HG03159 (cell line): ENCODE measurements around the gene NCSTN.
A peak's percentile ranks its signal among the peaks of the same experiment; 100 is the strongest.
"Not testable (repeated sequence)": the region's sequence is repeated elsewhere in the genome, so short reads cannot be mapped to it uniquely, and the experiment has no call there.

Source experiments
- ATAC-seq: cut with Tn5 transposase; IDR thresholded peaks from one replicate; pipeline ENCODE4 v1.9.1; 2021; ENCODE audit warnings: mild to moderate bottlenecking, moderate library complexity; ENCODE audit not compliant: unreplicated experiment

The NCSTN gene

DNA sequence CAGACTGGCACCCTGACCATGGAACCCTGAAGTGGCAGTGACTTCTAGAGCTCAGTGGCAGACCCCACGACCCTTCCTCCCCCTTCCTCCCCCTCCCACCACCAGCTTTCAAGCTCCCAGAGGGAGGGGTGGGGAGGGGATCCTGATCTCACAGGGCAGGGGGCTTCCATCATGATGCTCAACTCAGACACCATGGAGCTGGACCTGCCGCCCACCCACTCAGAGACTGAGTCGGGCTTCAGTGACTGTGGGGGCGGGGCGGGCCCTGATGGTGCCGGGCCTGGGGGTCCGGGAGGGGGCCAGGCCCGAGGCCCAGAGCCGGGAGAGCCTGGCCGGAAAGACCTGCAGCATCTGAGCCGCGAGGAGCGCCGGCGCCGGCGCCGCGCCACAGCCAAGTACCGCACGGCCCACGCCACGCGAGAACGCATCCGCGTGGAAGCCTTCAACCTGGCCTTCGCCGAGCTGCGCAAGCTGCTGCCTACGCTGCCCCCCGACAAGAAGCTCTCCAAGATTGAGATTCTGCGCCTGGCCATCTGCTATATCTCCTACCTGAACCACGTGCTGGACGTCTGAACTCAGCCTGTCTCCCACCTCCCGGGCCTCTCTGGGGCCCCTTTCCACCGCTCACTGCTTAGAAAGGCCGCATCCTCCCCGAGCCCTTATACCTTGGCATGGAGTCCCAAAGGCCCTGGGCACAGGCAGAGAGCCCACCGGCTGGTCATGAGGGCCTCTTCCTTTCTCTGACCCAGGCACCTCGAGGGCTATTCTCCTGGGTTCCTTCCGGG is 27.6 kb downstream of the NCSTN start:
- no peak for ATAC-seq

DNA sequence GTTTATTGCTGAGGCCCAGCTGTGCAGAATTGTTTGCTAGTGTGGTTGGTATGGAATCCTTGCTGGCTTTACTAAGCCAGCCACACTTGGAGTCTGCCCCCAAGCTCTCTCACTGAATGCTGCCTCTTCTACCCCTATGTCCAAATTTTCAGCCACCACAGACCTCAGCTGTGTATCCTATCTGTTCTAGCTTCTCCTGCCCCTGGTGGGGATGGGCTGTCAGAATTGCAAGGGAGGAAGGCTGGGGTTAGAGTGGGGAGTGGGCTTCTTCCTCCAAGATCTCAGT is 28.1 kb downstream of the NCSTN start:
- no peak for ATAC-seq

DNA sequence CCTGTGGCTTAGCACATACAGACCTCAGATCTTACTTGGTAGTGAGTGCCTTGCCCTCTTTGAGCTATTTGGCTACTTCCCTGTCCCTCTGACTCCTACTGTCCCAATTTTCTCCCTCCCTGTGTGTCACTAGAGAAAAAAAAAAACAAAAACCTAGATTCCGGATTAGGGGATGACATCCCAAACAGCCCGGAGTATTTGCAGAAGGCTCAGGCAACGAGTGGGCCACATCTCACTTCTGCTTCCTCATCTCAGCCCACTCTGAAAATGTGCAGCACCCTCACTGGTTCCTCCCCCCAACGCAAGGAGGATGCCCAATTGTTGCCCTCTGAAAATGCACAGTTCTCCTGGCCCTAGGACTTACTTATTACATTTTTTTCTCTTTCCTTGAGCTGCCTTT is 28.6 kb downstream of the NCSTN start:
- no peak for ATAC-seq

DNA sequence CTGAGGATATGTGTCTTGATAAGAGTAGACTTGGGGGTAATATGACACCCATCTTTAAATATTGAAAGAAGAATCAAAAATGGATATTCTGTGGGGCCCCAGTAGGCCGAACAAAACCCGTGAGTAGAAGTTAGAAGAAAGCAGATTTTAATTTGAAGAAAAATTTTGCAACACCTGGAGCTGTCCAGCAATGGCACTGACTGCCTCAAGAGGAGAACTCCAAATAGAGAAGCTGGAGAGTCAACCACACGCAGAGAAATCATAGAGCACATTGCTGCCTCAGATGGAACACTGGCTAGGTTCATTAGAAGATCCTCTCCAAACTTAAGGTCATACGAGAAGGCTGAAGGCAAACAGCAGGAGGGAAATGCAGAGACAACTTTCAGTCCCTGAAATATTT is 30.5 kb downstream of the NCSTN start:
- no peak for ATAC-seq

DNA sequence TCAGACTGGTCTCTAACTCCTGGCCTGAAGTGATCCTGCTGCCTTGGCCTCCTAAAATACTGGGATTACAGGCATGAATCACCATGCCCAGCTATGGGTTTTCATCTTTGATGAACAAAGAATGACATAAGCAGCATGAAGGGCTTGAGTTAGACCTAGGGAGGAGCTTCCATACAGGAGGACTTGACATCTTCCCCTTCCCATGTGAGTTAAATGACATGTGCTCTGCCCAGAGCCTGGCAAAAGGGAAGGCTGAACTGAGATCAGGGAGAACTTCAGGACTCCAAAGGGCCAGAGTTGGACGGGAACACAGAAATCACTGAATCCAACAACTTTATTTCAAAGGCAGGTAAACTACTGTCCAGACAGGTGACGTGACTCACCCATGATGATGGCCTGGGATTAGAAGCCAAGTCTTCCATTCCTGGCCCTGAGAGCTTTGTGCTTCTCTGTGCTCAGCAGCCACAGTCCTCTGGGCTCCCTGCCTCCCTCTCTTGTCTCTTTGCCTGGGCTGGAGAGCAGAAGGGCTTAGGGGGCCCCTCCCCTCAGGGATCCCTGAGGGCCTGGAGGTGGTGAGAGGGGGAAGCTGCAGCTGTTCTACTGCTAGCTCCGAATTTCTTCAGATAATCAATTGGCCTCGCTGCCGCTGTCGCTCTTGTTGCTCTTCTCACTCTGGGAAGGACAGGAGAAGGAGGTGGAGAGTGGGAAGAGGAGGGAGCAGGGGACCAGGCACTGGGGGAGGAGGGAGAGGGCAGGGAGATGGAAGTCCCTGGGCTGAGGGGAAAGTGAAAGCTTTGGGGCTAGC is 31.3 kb downstream of the NCSTN start:
- no peak for ATAC-seq

DNA sequence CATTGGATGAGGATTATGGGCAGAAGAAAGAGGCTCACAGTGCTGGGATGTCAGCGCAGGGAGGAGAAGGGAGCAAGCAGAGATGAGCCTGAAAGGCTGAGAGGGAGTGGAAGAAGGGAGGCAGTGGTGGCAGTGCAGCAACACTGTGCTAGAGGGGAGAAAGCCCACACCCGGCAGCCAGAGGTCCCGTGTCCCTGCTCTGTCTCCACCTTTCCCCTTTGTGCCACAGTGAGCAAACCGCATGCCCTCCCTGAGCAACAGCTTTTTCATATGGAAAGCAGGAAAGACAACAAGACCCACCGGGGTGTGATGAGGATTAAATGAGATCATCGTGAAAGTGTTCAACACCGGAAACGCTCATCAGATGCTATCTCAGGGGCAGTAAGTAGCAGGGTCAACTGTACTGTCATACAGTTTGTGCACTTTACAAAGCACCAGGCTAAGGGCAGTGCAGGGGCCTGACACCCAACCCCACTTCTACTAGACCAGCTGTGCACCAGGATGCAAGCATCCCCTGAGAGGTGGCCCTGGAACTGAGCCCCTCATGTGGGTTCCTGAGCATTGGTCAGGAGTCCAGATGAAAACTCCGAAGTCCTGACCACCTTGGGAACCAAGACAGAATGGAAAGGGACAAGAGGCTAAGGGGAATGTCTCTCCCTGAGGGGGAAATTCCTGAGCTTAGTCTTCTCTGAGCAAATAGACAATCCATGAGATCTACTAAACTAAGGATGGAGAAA is 32.8 kb downstream of the NCSTN start:
- ATAC-seq = no peak

DNA sequence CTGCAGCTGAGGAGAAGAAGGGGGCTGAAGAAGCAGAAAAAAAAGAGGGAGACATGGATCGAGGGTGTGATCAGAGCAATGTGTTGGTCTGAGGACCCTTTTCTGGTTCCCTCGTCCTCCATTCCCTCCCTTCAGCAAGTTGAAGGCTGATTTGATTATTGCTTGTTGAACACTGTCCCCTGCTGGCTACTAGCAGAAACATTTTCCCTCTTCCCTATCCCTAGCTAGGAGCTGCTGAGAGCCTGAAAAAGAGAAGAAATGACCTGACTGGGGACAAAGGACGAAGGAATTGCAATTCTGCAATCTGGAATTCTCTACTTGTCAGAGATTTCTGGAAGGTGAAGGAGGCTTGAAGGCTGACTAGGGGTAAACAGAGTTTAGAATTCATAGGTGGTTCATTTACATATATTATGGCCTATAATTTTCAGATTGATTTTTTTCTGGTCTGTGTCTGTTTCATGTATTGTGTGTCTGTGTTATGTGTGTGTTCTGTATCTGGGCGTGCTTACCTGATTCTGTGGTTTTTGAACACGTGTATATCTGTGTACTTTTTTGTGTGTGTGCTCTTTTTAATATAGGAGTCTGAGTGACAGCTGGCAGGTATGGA is 33.4 kb downstream of the NCSTN start:
- ATAC-seq = peak; percentile 54

DNA sequence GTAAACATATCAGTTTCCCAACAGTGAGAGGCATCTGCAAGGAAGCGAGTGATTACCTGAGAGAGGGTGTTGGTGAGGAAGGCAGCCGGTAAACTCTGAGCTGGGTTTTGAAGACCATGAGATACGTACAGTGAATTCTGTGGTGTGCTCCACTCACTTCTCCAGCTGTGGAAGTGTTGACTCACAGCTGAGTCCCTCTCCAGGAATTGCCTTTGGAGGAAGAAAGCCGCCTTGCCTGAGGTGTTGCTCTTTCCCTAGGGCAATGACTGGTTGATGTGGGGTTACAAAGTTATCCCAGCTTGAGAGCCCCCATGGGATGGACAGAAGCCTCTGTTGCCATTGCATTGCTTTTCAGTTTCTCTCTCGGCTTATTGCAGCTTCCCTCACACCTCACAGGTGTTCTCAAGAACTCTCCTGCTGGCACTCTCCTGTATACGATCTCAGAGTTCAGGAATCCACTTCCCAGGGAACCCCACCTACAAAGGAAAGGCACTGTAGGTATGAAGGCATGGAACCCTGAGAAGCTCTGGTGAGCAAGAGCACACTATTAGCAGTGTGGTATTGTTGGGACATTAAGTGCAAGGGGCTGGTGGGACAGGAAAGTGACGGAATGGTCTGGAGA is 34.5 kb downstream of the NCSTN start:
- ATAC-seq = no peak

DNA sequence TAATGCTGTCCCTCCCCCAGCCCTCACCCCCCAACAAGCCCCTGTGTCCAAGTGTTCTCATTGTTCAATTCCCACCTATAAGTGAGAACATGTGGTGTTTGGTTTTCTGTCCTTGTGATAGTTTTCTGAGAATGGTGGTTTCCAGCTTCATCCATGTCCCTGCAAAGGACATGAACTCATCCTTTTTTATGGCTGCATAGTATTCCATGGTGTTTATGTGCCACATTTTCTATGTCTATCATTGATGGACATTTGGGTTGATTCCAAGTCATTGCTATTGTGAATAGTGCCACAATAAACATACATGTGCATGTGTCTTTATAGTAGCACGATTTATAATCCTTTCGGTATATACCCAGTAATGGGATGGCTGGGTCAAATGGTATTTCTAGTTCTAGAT is 41.6 kb downstream of the NCSTN start:
- ATAC-seq = not testable (repeated sequence)

DNA sequence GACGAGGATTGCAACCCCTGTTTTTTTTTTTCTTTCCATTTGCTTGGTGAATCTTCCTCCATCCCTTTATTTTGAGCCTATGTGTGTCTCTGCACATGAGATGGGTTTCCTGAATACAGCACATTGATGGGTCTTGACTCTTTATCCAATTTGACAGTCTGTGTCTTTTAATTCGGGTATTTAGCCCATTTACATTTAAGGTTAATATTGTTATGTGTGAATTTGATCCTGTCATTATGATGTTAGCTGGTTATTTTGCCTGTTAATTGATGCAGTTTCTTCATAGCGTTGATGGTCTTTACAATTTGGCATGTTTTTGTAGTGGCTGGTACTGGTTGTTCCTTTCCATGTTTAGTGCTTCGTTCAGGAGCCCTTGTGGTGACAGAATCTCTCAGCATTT is 45.2 kb downstream of the NCSTN start:
- not testable (repeated sequence) for ATAC-seq

DNA sequence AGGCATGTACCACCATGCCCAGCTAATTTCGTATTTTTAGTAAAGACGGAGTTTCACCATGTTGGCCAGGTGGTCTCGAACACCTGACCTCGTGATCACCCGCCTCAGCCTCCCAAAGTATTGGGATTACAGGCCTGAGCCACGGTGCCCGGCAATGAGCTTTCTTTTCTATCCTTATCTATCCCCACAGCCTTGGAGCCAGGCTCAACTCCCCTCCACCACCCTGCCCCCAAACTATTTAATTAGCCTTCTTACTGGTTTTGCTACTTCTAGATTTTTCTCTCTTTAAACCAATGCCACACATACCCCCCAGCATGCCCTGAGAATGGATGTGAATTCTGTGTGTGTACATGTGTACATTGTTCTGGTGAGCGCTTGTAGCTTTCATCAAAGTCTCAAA is 51.5 kb downstream of the NCSTN start:
- ATAC-seq = no peak

DNA sequence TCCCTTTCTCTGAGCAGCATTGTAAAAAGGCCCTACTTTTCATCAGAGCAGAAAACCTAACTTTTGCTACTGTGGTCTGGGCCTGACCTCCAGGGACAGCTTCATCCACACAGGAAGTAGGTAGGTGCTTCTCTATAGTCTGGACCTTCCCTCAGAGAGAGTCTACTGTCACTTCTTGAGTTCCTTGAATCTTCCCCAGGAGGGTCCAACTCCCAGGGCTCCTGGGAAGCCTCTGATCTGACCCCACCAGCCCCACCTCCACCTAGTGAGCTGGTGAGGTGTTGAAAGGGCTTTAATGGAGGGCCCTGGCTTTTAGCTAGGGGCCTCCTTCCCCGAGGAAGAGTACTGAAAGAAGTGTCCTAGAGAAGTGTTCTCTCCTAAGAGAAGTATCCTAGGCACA is 54.5 kb downstream of the NCSTN start:
- no peak for ATAC-seq

DNA sequence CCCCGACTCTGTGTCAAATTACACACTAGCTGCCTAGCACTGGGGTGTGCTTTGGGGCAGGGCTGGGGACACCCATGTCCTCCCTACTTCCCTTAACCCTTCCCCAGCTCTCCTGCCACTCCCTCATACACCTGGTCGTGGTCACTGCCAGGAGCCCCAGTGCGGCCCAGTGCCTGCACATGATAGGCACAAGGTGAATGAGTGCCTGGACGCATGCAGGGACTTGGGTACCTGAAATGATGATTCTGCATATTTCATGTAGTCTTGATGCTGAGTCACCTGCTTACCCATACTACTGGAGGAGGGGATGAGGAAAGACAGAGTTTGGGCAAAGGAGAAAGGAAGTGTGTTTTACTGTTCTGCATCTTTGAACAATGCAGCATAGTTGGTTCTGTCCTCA is 55.6 kb downstream of the NCSTN start:
- ATAC-seq = no peak

DNA sequence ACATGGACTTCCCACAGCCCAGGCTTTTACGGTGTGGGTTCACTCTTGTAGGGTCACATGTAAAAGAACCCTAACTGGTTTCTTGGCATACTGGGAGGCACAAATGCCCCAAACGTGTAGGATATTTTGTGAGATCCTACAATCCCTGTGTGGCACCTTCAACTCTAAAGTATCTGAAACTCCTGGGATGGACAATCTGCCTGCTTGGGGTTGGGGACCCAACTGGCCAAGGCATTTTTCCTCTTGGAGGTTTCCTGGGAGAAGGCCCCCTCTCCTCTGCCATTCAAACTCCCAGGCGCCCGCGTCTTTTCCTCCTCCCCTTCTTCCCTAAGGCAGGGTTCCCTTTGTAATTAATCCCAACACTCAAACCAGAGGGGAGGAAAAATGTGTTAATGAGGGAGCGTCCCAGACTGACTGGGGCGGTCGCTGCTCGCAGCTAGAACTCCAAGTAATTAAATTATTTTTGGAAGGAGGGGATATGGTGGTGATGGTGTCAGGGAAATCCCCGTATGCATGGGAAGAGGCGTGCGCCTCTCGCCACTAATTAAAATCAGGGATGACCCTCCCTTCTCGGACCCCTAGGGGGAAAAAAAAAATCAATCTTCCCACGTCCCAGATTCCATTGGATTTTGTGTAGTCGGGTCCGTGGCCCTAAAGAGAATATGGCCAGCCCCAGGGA is 56.5 kb downstream of the NCSTN start:
- ATAC-seq = no peak

DNA sequence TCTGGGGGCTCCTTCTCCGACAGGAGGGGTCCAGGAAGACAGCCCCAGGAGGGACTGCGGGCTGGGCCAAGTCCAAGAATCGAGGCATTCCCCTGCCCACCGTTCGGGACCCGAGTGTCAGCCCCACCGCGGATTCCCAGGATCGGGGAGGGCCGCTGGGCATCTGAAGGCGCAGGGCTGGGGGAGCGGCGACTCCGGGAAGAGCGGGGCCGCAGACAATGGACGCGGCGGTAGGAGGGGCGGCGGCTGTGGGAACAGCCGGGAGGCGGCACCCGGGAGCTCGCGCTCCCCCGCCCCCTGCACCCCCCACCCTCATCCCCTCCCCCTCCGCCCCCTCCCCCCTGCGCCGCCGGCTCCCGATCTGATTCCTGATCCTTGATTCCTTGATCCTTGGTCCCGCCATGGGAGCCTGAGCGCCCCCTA is 57.1 kb downstream of the NCSTN start, which contains the start of gene VANGL2:
VANGL2 (plus strand) TSS at position 342 of the 423 bp plus-strand sequence. CDS start 15,274 bp downstream, outside the sequence.
- no peak for ATAC-seq

DNA sequence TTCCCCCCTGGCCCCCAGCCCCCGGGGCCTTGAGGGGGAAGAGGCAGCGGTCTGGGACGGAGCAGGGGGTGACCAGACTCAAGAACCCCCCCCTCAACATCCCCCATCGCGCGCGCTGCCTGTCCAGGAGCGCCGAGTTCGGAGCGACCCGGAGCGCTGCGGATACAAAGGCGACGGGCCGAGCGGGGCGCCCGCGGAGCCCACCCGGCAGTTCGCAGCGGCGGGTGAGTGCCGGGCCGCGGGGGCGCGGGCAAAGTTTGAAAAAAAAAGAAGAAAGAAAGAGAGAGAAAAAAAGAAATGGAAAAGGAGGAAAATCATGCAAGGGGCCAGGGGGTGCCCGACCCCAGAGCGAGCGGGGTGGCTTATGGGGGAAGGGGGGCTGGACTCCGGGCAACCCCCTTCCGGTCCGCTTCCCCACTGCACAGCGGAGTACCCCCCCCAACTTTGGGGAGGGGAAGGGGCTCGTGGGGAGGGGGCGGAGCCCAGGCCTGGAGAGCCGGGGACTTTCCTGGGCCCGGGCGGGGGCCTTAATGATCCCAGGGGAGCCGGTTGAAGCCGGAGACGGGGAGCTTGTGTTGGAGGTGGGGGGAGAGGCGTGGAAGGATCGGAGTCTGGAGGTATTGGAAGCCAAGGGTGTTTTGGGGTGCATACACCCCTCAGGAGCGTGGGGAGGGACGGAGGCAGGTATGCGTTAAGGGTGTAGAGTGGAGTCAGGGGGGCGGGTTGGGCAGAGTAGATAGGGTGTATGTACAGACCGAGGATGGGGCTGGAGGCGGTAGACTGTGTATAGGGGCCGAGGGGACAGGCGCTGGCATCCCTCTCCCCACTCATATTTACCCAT is 57.7 kb downstream of the NCSTN start:
- no peak for ATAC-seq

DNA sequence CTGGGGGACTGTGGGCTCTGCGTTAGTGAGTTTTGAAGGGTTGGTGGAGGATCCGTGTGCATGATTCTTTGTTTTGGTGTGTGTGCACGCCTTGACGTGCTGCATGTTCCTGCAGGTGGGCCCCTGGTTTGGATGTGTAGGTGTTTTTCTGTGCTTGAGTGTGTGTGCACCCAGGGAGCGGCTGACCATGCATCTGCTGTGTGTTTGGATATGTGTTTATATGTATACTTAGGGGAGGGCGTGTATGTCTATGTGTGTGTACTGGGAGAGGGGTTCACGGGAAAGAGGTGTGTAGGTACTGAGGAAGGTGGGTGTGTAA is 58.3 kb downstream of the NCSTN start:
- ATAC-seq = no peak

DNA sequence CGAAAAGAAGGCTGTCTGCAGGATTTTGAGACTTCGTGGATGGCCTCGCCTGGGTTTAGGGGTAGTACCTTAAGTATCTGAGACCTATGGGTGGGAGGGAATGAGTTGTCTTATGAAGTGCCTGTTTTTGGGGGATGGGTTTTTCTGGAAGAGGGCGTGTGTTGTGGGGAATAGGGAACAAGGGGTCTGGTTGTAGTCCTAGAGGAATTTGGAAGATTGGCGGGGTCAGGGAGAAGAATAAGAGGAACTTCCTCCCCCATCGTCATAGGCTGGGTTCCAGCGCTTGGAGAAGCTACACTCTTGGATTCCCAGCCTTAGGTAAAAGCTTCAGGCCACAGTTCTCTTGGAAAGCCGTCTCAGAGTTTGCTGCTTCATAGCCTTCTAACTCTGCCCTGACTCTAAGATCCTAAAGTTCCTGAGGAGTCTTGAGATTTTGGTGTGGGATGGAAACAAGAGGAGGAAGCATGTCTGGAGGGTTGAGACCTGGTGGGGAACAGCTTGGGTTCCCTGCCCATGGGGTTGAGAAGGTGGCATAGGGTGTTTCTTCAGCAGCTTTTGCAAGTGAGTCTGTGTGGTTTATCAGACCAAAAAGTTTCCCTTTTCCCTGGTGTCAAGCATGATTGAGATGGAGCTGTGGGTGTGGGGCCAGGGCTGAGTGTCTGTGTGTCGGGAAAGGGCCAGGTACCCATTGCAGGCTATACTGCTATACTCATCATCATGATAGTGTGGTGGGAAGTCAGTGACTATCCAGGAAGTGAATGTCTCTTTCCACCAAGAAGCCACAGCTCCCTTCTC is 59.0 kb downstream of the NCSTN start:
- ATAC-seq = no peak

DNA sequence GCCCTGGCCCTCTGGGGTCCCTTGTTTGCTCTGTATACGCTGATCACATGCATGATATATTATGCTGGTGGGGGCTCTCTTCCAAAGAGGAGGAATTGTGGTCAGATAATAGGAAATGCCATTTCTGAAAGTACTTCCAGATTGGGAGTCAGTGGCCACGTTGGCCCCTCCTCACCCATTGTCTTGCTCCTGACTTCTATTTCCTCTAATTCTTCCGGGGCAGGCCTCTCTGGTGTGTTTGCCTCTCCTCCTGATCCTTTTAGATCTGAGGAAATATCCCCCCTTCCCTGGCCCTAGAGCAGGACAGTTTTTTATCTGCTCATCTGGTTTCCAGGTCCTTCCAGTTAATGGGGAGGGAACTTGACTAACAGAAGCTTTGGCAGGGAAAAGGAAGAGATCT is 60.1 kb downstream of the NCSTN start:
- ATAC-seq = no peak
